ENCODE measurements around the gene PROS1.
"Not testable (repeated sequence)": the region's sequence is repeated elsewhere in the genome, so short reads cannot be mapped to it uniquely, and the experiment has no call there.

Gene PROS1

DNA sequence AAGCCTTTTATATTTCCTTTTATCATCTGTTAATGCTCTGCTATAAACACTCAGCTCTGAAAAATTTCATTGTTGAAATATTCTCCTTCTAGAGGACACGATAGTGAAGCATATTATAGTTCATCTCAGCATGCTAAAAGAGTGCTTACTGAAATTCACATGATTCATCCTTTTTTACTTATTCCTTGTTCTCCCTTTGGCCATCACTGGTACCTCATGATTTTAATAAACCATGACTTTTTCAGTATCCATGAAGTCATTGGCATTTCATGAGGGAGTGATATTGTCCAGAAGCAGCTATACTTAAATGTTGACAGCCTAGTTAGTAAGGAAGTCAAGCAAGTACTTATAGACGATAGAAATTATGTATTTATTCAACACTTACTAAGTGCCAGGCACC lies 112.7 kb downstream of the PROS1 start:
- DNase-seq, result no peak

DNA sequence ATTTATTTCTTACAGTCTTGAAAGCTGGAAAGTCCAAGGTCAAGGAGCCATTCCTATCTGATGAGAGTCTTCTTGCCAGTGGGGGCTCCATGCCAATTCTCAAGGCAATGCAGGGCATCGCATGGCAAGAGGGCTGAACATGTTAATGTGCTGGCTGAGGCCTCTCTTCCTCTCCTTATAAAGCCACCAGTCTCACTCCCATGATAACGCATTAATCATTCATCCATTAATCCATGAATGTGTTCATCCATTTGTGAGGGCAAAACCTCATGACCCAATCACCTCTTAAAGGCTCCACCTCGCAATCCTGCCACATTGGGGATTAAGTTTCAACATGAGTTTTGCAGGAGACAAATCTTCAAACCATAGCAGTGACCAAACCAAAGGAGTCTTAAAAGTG lies 118.3 kb downstream of the PROS1 start:
- no peak for DNase-seq

DNA sequence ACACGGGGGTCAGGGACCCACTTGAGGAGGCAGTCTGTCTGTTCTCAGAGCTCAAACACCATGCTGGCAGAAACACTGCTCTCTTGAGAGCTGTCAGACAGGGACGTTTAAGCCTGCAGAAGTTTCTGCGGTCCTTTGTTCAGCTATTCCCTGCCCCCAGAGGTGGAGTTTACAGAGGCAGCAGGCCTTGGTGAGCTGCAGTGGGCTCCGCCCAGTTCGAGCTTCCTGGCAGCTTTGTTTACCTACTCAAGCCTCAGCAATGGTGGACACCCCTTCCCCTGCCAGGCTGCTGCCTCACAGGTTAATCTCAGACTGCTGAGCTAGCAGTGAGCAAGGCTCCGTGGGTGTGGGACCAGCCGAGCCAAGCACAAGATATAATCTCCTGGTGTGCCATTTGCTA lies 121.5 kb downstream of the PROS1 start:
- DNase-seq, result not testable (repeated sequence)

DNA sequence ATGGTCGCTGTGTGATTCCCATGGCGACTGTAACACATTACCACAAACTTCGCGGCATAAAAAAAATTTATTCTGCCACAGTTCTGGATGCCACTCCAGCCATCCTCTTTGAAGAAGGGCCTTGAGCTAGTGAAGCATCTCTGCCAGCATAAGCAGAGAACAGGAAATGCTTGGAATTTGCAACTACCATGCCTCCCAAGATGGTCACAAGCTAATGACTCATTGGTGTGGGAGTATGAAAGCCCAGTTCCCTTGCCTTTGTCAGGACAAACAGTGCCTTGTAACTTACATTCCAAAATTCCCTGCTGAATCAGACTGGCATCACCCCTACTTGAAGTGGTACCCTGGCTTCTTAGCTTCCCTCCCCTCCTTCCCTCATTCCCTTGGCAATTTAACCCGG lies 129.7 kb downstream of the PROS1 start:
- DNase-seq, result no peak

DNA sequence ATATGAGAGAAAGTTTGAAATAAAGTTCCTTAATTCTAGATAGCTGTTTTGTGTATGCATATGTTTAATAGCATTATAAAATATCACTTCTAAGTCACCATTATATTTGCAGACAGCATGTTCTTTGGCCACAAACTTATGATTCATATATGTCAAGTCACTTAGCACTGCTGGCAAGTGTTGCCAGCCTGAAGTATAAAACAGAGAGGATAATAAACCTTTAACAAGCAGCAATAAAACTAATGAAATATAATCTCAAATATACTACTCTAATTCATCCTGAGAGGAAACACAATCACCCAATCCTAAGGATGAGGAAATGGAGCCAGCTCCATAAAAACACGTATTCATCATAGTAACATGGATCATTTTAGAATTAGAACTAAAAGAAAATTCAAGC lies 134.5 kb downstream of the PROS1 start:
- DNase-seq, result not testable (repeated sequence)

All from stimulated activated naive CD4-positive, alpha-beta T cell (primary cell).